DND-41 (cell line): ENCODE measurements around the gene SLC6A16.
"Not testable (repeated sequence)": the region's sequence is repeated elsewhere in the genome, so short reads cannot be mapped to it uniquely, and the experiment has no call there.

Experiments used
- ATAC-seq: fragments of 200-7000 bp; cut with Tn5 transposase; 3 replicates; pipeline ENCODE4 v1.9.1; 2021; ENCODE audit warnings: low read depth; ENCODE audit not compliant: insufficient read depth
- DNase-seq: peaks from one replicate; pipeline ENCODE4 v3.0.0-alpha.2; 2020
- H2AFZ ChIP-seq: 2 replicates; pipeline ENCODE4 v1.6.0; 2012; ENCODE audit warnings: low read depth, low read length
- H3K27ac ChIP-seq: 2 replicates; pipeline ENCODE4 v1.5.1; 2012; ENCODE audit warnings: low read length, inconsistent platforms
- H3K27me3 ChIP-seq: fragments of 200-600 bp; sonication (generic); 2 replicates; pipeline ENCODE4 v1.6.0; 2012; ENCODE audit warnings: low read length, mild to moderate bottlenecking, inconsistent platforms; ENCODE audit not compliant: insufficient read depth, poor library complexity
- H3K36me3 ChIP-seq: 2 replicates; pipeline ENCODE4 v1.5.1; 2012; ENCODE audit warnings: low read length, inconsistent platforms; ENCODE audit not compliant: insufficient read depth
- H3K4me1 ChIP-seq: 2 replicates; pipeline ENCODE4 v1.5.1; 2012; ENCODE audit warnings: mild to moderate bottlenecking, low read length; ENCODE audit not compliant: insufficient read depth
- H3K4me2 ChIP-seq: 2 replicates; pipeline ENCODE4 v1.6.0; 2012; ENCODE audit warnings: mild to moderate bottlenecking, moderate library complexity, low read length, inconsistent platforms; ENCODE audit not compliant: insufficient read depth
- H3K4me3 ChIP-seq, 2 experiments: fragments of 200-600 bp in 1 of 2; shearing (Covaris generic) in 1 of 2; 2 replicates each; pipeline ENCODE4 v1.5.1; 2012 to 2016; ENCODE audit warnings: inconsistent platforms in 2 of 2, low read length in 2 of 2, mild to moderate bottlenecking in 2 of 2, low read depth in 1 of 2, moderate library complexity in 1 of 2
- H3K79me2 ChIP-seq: 2 replicates; pipeline ENCODE4 v1.6.0; 2012; ENCODE audit warnings: low read length, inconsistent platforms; ENCODE audit not compliant: insufficient read depth
- H3K9ac ChIP-seq: 2 replicates; pipeline ENCODE4 v1.6.0; 2012; ENCODE audit warnings: low read depth, mild to moderate bottlenecking, inconsistent platforms, low read length, moderate library complexity
- H3K9me3 ChIP-seq: 2 replicates; pipeline ENCODE4 v1.5.1; 2012; ENCODE audit warnings: low read length, moderate library complexity, mild to moderate bottlenecking, inconsistent platforms; ENCODE audit not compliant: insufficient read depth, severe bottlenecking
- H4K20me1 ChIP-seq: 2 replicates; pipeline ENCODE4 v1.6.0; 2012; ENCODE audit warnings: low read length; ENCODE audit not compliant: insufficient read depth
- EZH2 ChIP-seq: IDR thresholded peaks from 3 replicates; pipeline ENCODE4 v1.6.1; 2012; ENCODE audit warnings: borderline replicate concordance, low read depth, mild to moderate bottlenecking, moderate library complexity, low read length, inconsistent platforms; ENCODE audit not compliant: severe bottlenecking
- TF ChIP-seq, protein P1 (sequence below): IDR thresholded peaks from 2 replicates; pipeline ENCODE4 v1.5.1; 2012; ENCODE audit warnings: borderline replicate concordance, low read length, moderate library complexity, mild to moderate bottlenecking; ENCODE audit not compliant: poor library complexity, severe bottlenecking; ENCODE audit errors: extremely low read depth

The SLC6A16 gene

DNA sequence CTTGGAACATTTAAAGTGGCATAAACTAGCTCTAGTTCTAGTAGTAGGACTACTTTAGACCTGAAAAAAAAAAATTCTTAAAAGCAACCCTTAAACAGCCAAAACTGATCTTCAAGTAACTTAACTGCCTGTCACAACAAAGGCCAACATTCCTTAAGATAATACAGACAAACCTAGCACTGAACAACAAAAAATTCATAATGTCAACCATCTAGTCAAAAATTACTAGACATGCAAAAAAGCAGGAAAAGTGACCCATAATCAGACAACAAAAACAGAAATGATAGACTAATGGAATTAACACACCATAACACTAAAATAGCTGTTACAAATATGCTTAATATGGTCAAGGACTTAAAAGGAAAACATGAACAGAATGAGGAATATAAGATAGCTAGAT lies 6.7 kb downstream of the SLC6A16 start:
- no peak overlapping the region for H3K9ac ChIP-seq
- no peak overlapping the region for H3K4me3 ChIP-seq
- no peaks in the 10 kb centered on the region for H3K79me2 ChIP-seq
- no peaks in the 10 kb centered on the region for H3K36me3 ChIP-seq
- TF ChIP-seq, protein P1, sequence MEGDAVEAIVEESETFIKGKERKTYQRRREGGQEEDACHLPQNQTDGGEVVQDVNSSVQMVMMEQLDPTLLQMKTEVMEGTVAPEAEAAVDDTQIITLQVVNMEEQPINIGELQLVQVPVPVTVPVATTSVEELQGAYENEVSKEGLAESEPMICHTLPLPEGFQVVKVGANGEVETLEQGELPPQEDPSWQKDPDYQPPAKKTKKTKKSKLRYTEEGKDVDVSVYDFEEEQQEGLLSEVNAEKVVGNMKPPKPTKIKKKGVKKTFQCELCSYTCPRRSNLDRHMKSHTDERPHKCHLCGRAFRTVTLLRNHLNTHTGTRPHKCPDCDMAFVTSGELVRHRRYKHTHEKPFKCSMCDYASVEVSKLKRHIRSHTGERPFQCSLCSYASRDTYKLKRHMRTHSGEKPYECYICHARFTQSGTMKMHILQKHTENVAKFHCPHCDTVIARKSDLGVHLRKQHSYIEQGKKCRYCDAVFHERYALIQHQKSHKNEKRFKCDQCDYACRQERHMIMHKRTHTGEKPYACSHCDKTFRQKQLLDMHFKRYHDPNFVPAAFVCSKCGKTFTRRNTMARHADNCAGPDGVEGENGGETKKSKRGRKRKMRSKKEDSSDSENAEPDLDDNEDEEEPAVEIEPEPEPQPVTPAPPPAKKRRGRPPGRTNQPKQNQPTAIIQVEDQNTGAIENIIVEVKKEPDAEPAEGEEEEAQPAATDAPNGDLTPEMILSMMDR, result no peak
- no peak for TF ChIP-seq EZH2
- no peak overlapping the region for H3K27ac ChIP-seq
- H3K9me3 ChIP-seq, result peaks cover 13% of the 10 kb centered on the region
- no peak overlapping the region for H3K4me2 ChIP-seq
- no peaks in the 10 kb centered on the region for H3K27me3 ChIP-seq
- no peak overlapping the region for H2AFZ ChIP-seq
- ATAC-seq (no peak), DNase-seq (no peak)
- no peaks in the 10 kb centered on the region for H4K20me1 ChIP-seq
- H3K4me1 ChIP-seq, result no peaks in the 10 kb centered on the region

DNA sequence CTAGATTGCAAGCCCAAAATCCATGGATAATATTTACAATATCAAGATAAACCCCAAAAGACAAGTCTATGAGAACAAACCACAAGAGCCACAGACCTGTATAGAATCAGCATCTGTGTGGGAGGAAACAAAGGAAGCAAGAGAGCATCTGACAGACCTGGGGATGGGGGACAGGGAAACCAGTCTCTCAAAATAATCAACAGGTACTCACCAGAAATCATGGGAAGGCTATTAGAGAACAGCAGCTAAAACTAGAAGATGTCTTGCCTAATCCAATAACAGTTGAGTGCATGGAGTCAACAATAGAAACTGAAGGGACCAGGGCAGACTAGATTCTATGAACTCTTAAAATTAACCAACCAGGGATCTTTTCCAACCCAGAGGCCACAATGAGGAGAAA lies 8.7 kb downstream of the SLC6A16 start:
- no peak for TF ChIP-seq EZH2
- TF ChIP-seq, protein P1, result no peak
- no peak overlapping the region for H3K4me2 ChIP-seq
- no peaks in the 10 kb centered on the region for H3K27me3 ChIP-seq
- H3K9me3 ChIP-seq, result peaks cover 13% of the 10 kb centered on the region
- ATAC-seq (no peak), DNase-seq (no peak)
- H3K36me3 ChIP-seq, result no peaks in the 10 kb centered on the region
- H2AFZ ChIP-seq, result no peak overlapping the region
- no peaks in the 10 kb centered on the region for H3K4me1 ChIP-seq
- no peak overlapping the region for H3K9ac ChIP-seq
- no peaks in the 10 kb centered on the region for H4K20me1 ChIP-seq
- H3K79me2 ChIP-seq, result no peaks in the 10 kb centered on the region
- no peak overlapping the region for H3K4me3 ChIP-seq
- no peak overlapping the region for H3K27ac ChIP-seq

DNA sequence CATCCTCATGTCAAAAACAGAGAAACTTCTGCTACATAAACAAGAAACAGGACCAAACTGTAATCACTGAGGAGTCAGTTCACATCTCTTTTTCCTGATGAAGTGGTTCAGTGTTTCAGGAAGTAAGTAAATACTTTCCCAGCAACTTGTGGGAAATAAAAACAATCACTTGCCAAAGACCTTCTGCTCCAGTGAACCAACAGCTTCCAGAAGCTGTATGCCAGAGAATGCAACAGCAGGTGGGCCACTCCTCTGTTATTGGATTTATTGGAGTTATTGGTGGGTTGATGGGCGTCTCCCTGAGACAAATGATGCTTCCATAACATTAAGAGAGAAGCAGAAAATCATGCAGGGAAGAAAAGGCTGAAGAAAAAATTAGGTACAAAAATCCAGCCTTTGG lies 9.9 kb downstream of the SLC6A16 start:
- peaks cover under 1% of the 10 kb centered on the region for H3K27me3 ChIP-seq
- H2AFZ ChIP-seq, result no peak overlapping the region
- H3K36me3 ChIP-seq, result no peaks in the 10 kb centered on the region
- no peaks in the 10 kb centered on the region for H3K79me2 ChIP-seq
- ATAC-seq, result no peak
- no peaks in the 10 kb centered on the region for H4K20me1 ChIP-seq
- H3K4me1 ChIP-seq, result no peaks in the 10 kb centered on the region
- no peak overlapping the region for H3K4me3 ChIP-seq
- no peak for TF ChIP-seq EZH2
- TF ChIP-seq, protein P1, result no peak
- no peak for DNase-seq
- H3K9ac ChIP-seq, result no peak overlapping the region
- peaks cover 13% of the 10 kb centered on the region for H3K9me3 ChIP-seq
- H3K4me2 ChIP-seq, result no peak overlapping the region
- H3K27ac ChIP-seq, result no peak overlapping the region

DNA sequence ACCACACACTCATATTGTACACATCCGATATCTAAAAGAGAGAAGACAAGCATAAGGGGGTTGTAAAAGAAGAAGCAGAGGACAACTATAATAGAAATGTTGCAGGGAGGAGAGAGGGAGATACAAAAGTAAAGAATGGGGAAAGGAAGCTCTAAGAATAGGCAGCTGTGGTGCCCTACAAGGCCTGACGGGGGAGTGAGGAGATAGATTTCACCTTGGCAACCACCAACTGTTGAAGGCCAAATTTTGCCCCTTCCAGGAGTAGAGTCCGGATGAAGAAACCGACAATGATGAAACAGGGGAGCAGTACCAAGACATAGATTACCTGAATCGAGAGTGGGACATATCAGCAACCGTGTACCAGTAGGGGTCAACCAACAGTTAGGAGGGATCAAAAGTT lies 15.9 kb downstream of the SLC6A16 start:
- no peak for TF ChIP-seq EZH2
- TF ChIP-seq, protein P1, result no peak
- ATAC-seq, result no peak
- peaks cover 3% of the 10 kb centered on the region for H3K27me3 ChIP-seq

DNA sequence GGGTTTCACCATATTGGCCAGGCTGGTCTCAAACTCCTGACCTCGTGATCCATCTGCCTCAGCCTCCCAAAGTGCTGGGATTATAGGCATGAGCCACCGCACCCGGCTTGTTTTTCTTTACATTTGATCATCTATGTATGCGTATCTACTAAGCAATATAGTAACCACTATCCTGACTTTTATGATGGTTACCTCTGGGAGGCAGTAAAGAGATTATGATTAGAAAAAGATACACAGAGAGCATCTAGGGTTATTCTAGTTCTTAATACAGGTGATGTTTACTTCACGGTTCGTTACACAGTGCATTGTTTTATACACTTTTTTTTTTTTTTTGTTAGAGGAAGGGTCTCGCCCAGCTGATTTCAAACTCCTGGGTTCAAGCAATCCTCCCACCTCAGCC lies 18.3 kb downstream of the SLC6A16 start:
- H3K27ac ChIP-seq, H3K9ac ChIP-seq, ATAC-seq, H3K9me3 ChIP-seq, H3K79me2 ChIP-seq, H4K20me1 ChIP-seq, H3K36me3 ChIP-seq, H3K4me2 ChIP-seq, H3K4me1 ChIP-seq, H2AFZ ChIP-seq, DNase-seq, H3K27me3 ChIP-seq, H3K4me3 ChIP-seq: not testable (repeated sequence)

More for the DNA sequence above, 15.9 kb downstream of the SLC6A16 start:
- Histone ChIP-seq H4K20me1 (no peaks in the 10 kb centered on the region), H3K27ac (no peak overlapping the region), H3K4me1 (no peaks in the 10 kb centered on the region), H2AFZ (no peak overlapping the region), H3K36me3 (no peaks in the 10 kb centered on the region), H3K4me2 (no peak overlapping the region), H3K79me2 (no peaks in the 10 kb centered on the region), H3K4me3 (no peak overlapping the region), H3K9ac (no peak overlapping the region), H3K9me3 (no peaks in the 10 kb centered on the region)
- no peak for DNase-seq
